Measurements from ENCODE around the gene SNX3.

The SNX3 gene

DNA sequence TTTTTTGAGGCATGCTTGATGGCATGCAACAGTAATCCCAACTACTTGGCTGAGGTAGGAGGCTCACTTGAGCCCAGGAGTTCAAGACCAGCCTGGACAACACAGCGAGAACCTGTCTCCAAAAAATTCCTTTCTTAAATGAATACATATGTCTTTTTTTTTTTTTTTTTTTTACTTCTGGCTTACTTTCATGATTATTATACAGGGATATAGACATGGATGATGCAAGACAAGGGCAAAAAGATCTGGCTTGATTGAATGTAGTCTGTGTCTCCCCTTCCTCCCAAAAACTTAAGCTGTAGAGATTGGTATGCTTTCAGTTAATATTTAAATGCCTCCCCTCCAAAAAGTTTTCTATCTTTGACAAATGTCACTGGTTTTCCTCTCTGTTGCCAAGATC is 7.6 kb downstream of the SNX3 start:
- TF ChIP-seq EZH2 (IDR thresholded peaks at IDR 0.05; ENCODE audit: borderline replicate concordance, low read length) = no peak
- no peak for TF ChIP-seq CTCF (IDR thresholded peaks at IDR 0.05; ENCODE audit: low read length)
- H2AFZ ChIP-seq (ENCODE audit: low read length) = no peak overlapping the region
- peaks cover 38% of the 10 kb centered on the region for H3K4me1 ChIP-seq (ENCODE audit: insufficient read depth, low read length, severe bottlenecking)
- no peaks in the 10 kb centered on the region for H3K9me3 ChIP-seq (ENCODE audit: low read length)
- no peak overlapping the region for H3K4me3 ChIP-seq (ENCODE audit: low read depth, low read length, poor library complexity, severe bottlenecking)
- H3K27ac ChIP-seq (ENCODE audit: low read depth, low read length, poor library complexity, severe bottlenecking) = no peak overlapping the region
- no peaks in the 10 kb centered on the region for H3K9me2 ChIP-seq (ENCODE audit: low read depth, low read length)
- no peaks in the 10 kb centered on the region for H4K20me1 ChIP-seq (ENCODE audit: insufficient read depth, low read length)
- no peak overlapping the region for H3K4me2 ChIP-seq (ENCODE audit: low read length)
- H3K27me3 ChIP-seq (ENCODE audit: insufficient read depth, low read length) = no peaks in the 10 kb centered on the region
- H3F3A ChIP-seq (ENCODE audit: insufficient read depth, low read length) = no peaks in the 10 kb centered on the region
- H3K36me3 ChIP-seq (ENCODE audit: insufficient read depth, low read length) = peaks cover 23% of the 10 kb centered on the region; the same call in 1 of the 2 replicates
- peaks cover 92% of the 10 kb centered on the region for H3K79me2 ChIP-seq (ENCODE audit: insufficient read depth, low read length)
- H3K9ac ChIP-seq (ENCODE audit: low read length) = no peak overlapping the region

GRCh38 chr6:108252055-108252454 is 8.8 kb downstream of the SNX3 start:
- Histone ChIP-seq H3K79me2 (ENCODE audit: insufficient read depth, low read length) (peaks cover 93% of the 10 kb centered on the region), H3K27me3 (ENCODE audit: insufficient read depth, low read length) (no peaks in the 10 kb centered on the region), H3F3A (ENCODE audit: insufficient read depth, low read length) (no peaks in the 10 kb centered on the region), H2AFZ (ENCODE audit: low read length) (no peak overlapping the region), H3K27ac (ENCODE audit: low read depth, low read length, poor library complexity, severe bottlenecking) (no peak overlapping the region), H3K9ac (ENCODE audit: low read length) (no peak overlapping the region), H3K4me2 (ENCODE audit: low read length) (peak overlapping the region; percentile 7; the same call in 1 of the 2 replicates), H3K4me1 (ENCODE audit: insufficient read depth, low read length, severe bottlenecking) (peaks cover 31% of the 10 kb centered on the region), H3K9me2 (ENCODE audit: low read depth, low read length) (no peaks in the 10 kb centered on the region), H4K20me1 (ENCODE audit: insufficient read depth, low read length) (no peaks in the 10 kb centered on the region), H3K36me3 (ENCODE audit: insufficient read depth, low read length) (peaks cover 32% of the 10 kb centered on the region; the same call in 1 of the 2 replicates), H3K4me3 (ENCODE audit: low read depth, low read length, poor library complexity, severe bottlenecking) (no peak overlapping the region), H3K9me3 (ENCODE audit: low read length) (no peaks in the 10 kb centered on the region)
- TF ChIP-seq EZH2 (IDR thresholded peaks at IDR 0.05; ENCODE audit: borderline replicate concordance, low read length) = no peak

DNA sequence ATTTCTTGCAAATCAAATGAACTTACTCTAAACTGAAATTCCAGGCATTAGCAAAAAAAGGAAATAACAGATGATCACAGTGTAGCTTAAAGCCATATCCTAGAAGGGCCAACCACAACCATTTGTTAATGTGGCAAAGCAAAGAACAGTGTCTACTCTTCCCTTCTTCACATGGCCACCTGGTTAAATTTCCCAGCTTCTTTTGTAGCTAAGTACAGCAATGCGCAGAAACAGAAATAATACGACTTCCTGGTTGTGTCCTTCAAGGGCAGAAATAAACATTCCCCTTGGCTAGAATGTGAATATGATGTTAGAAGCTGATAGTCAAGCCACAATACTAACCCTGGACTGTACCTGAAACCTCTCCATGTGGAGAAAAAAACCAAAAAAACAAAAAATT is 9.6 kb downstream of the SNX3 start:
- TF ChIP-seq CTCF (IDR thresholded peaks at IDR 0.05; ENCODE audit: low read length) = no peak
- TF ChIP-seq EZH2 (IDR thresholded peaks at IDR 0.05; ENCODE audit: borderline replicate concordance, low read length) = no peak
- peaks cover 92% of the 10 kb centered on the region for H3K79me2 ChIP-seq (ENCODE audit: insufficient read depth, low read length)
- peaks cover 34% of the 10 kb centered on the region for H3K36me3 ChIP-seq (ENCODE audit: insufficient read depth, low read length)
- H3K4me3 ChIP-seq (ENCODE audit: low read depth, low read length, poor library complexity, severe bottlenecking) = no peak overlapping the region
- H2AFZ ChIP-seq (ENCODE audit: low read length) = no peak overlapping the region
- H3K27me3 ChIP-seq (ENCODE audit: insufficient read depth, low read length) = no peaks in the 10 kb centered on the region
- no peaks in the 10 kb centered on the region for H3K9me2 ChIP-seq (ENCODE audit: low read depth, low read length)
- peak overlapping the region; percentile 22 for H3K27ac ChIP-seq (ENCODE audit: low read depth, low read length, poor library complexity, severe bottlenecking)
- peaks cover 24% of the 10 kb centered on the region for H3K4me1 ChIP-seq (ENCODE audit: insufficient read depth, low read length, severe bottlenecking)
- no peak overlapping the region for H3K4me2 ChIP-seq (ENCODE audit: low read length)
- no peaks in the 10 kb centered on the region for H4K20me1 ChIP-seq (ENCODE audit: insufficient read depth, low read length)
- H3F3A ChIP-seq (ENCODE audit: insufficient read depth, low read length) = no peaks in the 10 kb centered on the region
- no peak overlapping the region for H3K9ac ChIP-seq (ENCODE audit: low read length)
- H3K9me3 ChIP-seq (ENCODE audit: low read length) = no peaks in the 10 kb centered on the region

DNA sequence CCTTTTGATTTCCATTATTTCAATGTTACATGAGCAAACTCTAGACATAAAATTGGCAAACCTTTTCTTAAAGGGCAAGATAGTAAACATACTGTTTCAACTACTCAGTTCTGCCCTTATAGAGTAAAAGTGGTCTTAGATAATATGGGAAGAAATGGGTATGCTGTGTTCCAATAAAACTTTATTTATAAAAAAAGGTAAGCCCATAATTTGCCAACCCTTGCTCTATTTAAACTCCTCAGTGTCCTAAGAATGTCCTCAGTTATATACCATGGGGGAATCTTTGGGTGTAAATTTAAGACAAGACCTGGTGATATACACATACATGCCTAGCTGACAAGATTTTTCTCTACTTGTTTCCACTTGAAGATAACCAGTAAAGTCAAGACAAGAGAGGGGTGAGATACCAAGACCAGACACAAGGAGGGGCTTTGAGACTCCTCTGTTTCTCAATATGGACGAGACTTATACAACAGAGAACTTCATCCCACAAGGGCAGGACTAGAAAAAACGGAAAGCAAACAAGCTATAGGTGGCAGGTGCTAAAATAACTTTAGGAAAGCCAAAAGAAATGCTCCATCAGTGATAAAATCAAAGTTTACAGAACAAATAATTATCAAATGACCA is 10.5 kb downstream of the SNX3 start:
- Histone ChIP-seq H3K9me3 (ENCODE audit: low read length) (no peaks in the 10 kb centered on the region), H4K20me1 (ENCODE audit: insufficient read depth, low read length) (no peaks in the 10 kb centered on the region), H3K4me2 (ENCODE audit: low read length) (no peak overlapping the region), H3K4me3 (ENCODE audit: low read depth, low read length, poor library complexity, severe bottlenecking) (no peak overlapping the region), H3F3A (ENCODE audit: insufficient read depth, low read length) (no peaks in the 10 kb centered on the region), H3K9me2 (ENCODE audit: low read depth, low read length) (no peaks in the 10 kb centered on the region), H3K27ac (ENCODE audit: low read depth, low read length, poor library complexity, severe bottlenecking) (no peak overlapping the region), H3K79me2 (ENCODE audit: insufficient read depth, low read length) (peaks cover 84% of the 10 kb centered on the region), H3K27me3 (ENCODE audit: insufficient read depth, low read length) (no peaks in the 10 kb centered on the region), H2AFZ (ENCODE audit: low read length) (no peak overlapping the region), H3K9ac (ENCODE audit: low read length) (no peak overlapping the region), H3K4me1 (ENCODE audit: insufficient read depth, low read length, severe bottlenecking) (peaks cover 24% of the 10 kb centered on the region), H3K36me3 (ENCODE audit: insufficient read depth, low read length) (peaks cover 35% of the 10 kb centered on the region)
- TF ChIP-seq EZH2 (IDR thresholded peaks at IDR 0.05; ENCODE audit: borderline replicate concordance, low read length) (no peak), CTCF (IDR thresholded peaks at IDR 0.05; ENCODE audit: low read length) (peak; percentile 63; the same call in 1 of the 2 replicates)

Measured in OCI-LY1 (cell line).